NCI-H446 treated with DMSO at 0.1 percent for 48 hours (cell line): ENCODE results near the gene C8B.
A peak's percentile ranks its signal among the peaks of the same experiment; 100 is the strongest.

Experiments used
- DNase-seq: peaks from one replicate; lab custom pipeline; 2025; lab: John Stamatoyannopoulos, UW

The C8B gene

DNA sequence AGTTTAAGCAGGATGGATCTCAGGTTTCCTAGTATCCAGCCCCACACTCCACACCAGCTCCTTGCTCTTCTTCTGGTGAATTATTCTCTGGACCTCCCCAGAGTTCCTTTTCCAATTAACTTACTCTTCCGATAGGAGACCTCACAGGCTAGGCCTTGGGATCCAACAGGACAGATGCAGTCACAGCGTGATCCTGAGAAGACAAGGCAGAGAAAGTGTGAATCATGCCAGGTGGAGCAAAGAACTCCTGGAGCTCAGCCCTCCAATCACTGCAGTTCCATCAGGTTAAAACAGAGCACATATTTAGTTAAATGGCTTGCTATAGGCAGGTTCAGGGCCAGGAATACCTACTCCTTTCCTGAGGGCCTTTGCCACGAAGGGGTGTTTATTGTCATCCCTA, 34.1 kb downstream of the C8B start:
- DNase-seq, result peak; percentile 47

DNA sequence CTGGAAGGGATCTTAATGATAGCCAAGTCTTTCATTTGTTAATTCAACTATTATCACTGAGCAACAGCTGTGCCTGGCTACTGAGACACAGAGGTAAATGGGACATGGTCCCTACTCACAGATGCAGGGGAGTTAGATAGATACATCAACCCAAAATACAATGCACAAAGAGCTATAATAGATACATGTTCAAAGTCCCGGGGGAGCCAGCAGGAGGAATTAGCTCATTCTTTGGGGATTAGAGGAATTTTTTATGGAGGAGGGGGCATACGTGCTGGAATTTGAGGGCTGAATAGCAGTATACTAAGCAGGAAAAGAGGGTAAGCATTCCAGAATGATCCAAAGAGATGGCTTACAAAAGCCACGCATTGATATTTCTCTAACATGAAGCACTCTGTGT, 34.6 kb downstream of the C8B start:
- no peak for DNase-seq

- no peak for DNase-seq
Measured at GRCh38 chr1:56929492-56929891, 36.3 kb downstream of the C8B start.

- no peak for DNase-seq
Measured at GRCh38 chr1:56927986-56928385, 37.8 kb downstream of the C8B start.

DNA sequence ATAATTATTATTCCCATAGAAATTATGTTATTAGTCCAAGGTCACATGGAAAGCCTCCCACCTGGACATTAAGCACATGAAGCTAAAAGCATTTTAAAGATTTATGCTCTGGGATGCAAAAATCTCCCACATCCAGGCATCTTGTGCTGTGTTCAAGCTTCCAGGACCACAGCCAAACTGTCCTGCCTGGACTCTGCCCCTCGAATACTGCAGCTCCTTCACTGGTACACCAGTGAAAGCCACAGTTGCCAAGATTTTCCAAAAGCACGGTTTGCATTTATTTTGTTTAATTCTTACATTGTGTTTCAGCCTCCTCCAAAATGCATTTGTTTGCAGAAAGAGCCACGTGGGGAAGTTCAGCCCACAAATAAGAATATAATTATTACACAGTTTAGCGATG, 38.6 kb downstream of the C8B start:
- DNase-seq, result no peak

- DNase-seq, result no peak
Measured at GRCh38 chr1:56925193-56925592, 40.6 kb downstream of the C8B start.

- DNase-seq, result no peak
Measured at GRCh38 chr1:56924116-56924515, 41.7 kb downstream of the C8B start.

DNA sequence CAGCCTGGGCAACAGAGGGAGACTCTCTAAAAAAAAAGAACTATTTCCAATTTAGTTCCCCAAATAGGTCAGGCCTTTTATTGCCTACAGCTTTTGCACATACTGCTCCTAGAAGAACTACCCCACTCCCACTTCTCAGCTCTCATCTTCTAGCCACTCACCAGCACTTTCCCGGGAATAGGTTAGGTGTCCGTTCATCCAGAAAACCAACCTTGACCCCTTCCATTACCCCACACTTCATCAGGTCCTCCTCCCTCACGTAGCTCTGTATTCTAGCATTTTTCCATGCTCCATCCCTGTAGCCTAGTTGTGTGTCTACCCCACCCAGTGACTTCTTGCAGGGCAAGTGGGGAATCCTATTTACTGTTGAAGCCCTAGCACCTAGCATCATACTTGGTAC, 42.6 kb downstream of the C8B start:
- DNase-seq, result no peak

GRCh38 chr1:56922507-56922906, 43.3 kb downstream of the C8B start:
- DNase-seq, result no peak

DNA sequence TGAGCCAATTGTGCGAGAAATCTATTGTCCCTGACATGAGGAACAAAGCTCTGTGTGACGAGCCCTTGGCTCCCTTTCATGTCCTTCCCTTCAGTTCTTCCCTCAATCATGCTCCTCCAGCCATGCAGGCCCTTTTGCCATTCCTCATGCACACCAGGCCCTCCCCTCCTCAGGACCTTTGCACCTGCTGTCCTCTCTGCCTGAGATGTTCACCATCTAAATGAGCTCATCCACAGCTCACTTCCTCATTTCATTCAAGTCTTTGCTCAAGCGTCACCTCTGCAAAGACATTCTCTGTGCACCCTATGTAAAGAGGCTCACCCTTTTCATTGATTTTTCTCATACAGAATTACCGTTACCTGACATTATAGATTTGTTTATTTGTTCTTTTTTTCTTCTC, 43.7 kb downstream of the C8B start:
- no peak for DNase-seq

GRCh38 chr1:56921479-56921878, 44.3 kb downstream of the C8B start:
- DNase-seq, result no peak

DNA sequence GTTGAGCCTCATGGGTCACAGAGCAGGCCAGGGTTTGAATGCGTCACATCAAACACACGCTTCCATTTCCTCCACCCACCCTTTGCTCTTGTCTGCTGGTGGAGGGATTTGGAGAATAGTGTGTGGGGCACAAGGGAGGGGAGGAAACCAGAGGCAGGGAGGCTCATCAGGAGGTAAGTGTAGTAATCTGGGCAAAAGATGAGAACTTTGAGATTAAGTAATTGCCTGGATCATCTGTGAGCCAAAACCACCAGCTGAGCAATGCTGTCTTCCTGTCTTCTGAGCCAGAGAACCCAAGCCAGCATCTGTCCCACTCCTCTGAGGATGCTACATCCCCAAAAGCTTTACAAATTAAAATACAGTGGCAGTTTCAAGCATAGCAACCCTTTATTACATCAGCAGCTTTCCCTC, 45.2 kb downstream of the C8B start:
- DNase-seq, result no peak

GRCh38 chr1:56917356-56917755, 48.5 kb downstream of the C8B start:
- DNase-seq, result no peak

- DNase-seq, result no peak
Measured at GRCh38 chr1:56916630-56917029, 49.2 kb downstream of the C8B start.

DNA sequence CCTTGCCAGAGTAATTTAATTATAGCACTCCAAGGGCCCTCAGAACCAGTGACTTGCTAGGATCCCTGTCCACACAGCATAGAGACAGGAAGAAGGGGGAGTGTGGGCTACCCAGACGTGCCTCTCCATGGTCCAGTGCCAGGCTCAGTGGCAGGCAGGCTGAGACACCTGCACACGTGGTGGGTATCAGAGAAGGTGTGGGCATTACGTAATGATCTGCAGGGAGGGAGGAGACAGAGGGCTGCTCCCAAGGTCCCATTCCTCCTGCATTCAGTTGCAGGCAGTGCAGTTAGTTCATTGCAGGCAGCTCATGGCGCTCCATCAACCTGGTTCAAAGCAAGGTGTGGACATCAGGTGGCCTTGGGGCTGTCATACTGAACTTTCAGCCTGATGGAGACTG, 49.9 kb downstream of the C8B start:
- DNase-seq, result no peak

DNA sequence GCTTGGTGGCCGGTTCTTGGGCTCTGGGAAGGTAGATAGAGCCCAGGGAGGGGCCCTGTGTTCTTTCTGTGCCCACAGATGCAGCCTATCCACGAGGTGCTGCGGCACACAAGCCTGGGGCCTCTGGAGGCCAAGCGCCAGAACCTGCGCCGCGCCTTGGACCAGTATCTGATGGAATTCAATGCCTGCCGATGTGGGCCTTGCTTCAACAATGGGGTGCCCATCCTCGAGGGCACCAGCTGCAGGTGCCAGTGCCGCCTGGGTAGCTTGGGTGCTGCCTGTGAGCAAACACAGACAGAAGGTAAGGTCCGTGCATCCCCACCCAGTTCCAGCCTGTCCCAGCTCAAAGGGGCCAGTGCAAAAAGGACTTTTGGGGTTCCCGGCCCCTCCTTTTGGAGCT, 53.5 kb downstream of the C8B start:
- DNase-seq, result no peak

DNA sequence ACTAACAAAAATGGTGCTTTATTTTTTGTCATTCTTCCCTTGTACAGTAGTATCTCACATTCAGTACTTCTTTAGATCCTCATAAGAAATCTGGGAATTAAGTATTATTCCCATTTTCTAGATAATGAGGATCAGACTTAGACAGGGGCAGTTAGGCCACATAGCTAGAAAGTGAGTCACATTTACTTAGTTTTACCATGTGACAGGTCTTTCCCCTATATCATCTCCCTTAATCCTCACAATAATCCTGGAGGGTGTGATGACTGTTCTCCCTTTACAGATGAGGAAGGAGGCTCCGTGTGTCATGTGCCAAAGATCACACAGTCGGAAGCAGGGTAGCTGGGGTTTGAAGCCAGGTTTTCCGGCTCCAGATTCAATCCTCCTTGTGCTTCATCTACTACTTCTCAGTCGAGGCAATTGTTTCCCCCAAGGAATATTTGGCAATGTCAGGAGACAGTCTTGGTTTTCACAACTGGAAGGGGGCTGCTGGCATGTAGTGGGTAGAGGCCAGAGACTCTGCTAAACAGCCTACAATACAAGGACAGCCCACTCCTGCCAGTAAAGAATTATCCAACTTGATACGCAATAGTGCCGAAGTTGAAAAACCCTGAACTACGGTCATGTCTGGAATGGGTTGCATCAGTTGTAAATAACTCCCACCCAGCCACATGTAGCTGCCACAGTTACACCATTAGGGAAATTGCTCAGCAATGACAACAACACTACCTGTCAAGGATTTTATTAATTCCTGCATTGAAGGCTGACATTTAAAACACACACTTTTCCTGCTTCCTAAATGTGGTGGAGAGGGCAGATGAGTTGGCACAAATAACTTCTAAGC, 54.5 kb downstream of the C8B start:
- no peak for DNase-seq

- DNase-seq, result no peak
Measured at GRCh38 chr1:56910441-56910985, 55.3 kb downstream of the C8B start.

DNA sequence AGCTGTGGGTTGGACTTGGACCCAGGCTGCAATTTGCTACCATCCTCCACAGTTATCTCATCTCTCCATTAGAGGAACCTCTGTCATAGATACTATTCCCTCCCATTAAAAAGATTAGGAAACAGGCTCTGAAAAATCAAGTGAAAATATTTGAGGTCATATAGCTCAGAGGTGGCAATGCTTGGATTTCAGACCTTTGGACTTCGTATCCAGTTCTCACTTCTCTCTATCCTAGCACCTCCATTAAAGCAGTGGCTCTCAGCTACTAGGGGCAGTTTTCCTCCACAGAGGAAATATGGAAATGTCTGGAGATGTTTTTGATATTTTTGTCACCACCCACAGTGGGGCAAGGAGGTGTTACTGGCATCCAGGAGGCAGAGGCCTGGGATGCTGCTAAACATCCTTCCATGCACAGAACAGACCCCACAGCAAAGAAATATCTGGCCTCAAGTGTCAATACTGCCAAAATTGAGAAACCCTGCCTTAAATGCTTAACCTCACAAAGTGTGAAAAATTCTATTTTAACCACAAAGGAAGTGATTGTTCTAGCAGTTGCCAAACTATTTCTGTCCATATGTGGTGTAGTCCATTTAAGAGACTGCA, 57.1 kb downstream of the C8B start:
- no peak for DNase-seq

DNA sequence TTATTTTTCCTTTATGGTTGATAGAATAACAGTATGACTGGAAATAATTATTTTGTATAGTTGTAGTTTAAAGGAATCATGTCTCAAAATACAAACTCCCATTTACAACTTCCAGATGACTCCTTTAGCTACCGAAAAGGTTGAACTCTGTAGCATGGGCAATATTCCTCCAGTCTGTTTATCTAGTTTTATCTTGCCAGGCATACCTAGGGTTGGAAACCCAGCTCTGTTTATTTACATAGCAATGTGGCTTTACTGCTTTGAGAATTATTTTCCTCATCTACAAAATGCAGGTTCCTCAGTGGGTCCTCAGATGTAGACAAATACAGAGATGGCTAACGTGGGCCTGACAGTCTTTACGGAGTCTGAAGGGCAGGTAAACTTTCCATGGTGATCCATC, 60.1 kb downstream of the C8B start:
- DNase-seq, result no peak

DNA sequence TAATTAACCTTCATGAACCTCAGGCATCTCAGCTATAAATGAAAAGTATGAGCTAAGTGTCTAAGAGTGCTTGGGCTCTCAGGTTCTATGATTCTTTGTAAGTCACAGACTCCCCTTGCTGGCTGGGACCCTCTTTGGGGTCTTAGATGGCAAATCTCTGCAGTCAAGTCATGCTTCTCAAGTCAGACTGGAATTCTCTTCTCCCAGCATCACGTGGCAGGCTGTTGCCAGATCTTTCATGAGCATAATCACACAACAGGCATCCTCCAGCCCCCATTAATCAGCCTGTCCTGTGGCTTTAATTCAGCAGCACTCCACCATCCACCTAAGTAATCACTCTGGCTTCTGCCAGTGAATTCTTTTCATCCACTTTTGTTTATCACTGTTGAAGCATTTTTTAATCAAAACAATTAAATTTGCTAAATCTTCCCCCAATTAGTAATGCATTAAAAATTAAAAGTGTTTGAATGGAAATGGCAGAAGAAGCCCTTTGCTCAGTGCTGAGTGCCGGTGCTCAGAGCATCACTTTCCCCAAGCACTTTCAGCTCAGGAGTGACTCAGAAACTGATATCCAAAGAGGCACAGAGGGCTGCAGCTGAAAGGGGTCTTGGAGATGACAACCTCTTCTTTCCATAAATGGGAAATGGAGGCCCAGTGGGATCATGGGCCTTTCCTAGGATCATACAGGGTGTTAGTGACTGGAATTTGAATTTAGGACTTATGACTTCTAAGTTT, 61.0 kb downstream of the C8B start:
- DNase-seq, result no peak

DNA sequence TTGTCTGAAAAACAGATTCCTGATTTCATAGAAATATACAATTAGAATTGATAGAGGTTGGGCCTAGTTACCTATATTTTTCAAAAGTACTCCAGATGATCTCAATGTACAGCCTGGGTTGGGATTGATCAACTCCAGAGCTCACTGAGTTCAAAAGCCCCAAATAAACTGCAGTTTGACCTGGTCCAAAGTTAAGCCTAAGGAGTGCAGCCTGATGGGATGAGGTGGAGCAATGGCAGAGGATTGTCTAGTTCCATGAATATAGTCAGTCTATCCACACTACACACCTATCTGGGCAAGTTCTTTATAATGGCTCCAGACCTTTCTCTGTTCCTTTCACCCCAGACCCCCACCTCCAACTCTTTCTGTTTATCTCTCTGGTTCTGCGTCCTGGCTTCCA, 62.0 kb downstream of the C8B start:
- no peak for DNase-seq

GRCh38 chr1:56901716-56902115, 64.1 kb downstream of the C8B start:
- DNase-seq, result no peak
